Adrenal gland (tissue), 5 donors: ENCODE data around the gene NPAS4.

Experiments
- POLR2A ChIP-seq, 2 donors: fragments of 450-650 bp; IDR thresholded peaks; one replicate each; pipeline ENCODE4 v1.6.1; 2017; ENCODE audit warnings: antibody characterized with exemption in 2 of 2, mild to moderate bottlenecking in 2 of 2, moderate library complexity in 1 of 2
- TF ChIP-seq, protein P1 (sequence below), 6 experiments: fragments of 450-650 bp in 4 of 6; fragments of 200-600 bp in 2 of 6; sonication (generic) in 1 of 6; IDR thresholded peaks; 1 replicate in 5 of 6; 2 replicates in 1 of 6; pipeline versions ENCODE4 v1.5.1 to v1.8.0; 2016 to 2021; ENCODE audit warnings: antibody characterized with exemption in 6 of 6, mild to moderate bottlenecking in 2 of 6, moderate library complexity in 1 of 6
- donor health status: DM: no; HTN: no; CAD: no.

GRCh38 chr11:66464916-66465315, 44.1 kb downstream of the NPAS4 start:
- no peak for TF ChIP-seq POLR2A (IDR thresholded peaks at IDR 0.05)
- TF ChIP-seq, protein P1, sequence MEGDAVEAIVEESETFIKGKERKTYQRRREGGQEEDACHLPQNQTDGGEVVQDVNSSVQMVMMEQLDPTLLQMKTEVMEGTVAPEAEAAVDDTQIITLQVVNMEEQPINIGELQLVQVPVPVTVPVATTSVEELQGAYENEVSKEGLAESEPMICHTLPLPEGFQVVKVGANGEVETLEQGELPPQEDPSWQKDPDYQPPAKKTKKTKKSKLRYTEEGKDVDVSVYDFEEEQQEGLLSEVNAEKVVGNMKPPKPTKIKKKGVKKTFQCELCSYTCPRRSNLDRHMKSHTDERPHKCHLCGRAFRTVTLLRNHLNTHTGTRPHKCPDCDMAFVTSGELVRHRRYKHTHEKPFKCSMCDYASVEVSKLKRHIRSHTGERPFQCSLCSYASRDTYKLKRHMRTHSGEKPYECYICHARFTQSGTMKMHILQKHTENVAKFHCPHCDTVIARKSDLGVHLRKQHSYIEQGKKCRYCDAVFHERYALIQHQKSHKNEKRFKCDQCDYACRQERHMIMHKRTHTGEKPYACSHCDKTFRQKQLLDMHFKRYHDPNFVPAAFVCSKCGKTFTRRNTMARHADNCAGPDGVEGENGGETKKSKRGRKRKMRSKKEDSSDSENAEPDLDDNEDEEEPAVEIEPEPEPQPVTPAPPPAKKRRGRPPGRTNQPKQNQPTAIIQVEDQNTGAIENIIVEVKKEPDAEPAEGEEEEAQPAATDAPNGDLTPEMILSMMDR (IDR thresholded peaks at IDR 0.05), result no peak
